IPS-15b (cell line): ENCODE data around the gene EIF3F.

Experiments
- H3K27me3 ChIP-seq: one replicate; pipeline ENCODE4 v1.6.1; 2013; ENCODE audit warnings: low read length; ENCODE audit not compliant: control insufficient read depth, insufficient read depth
- H3K36me3 ChIP-seq: one replicate; pipeline ENCODE4 v1.6.1; 2013; ENCODE audit warnings: low read length; ENCODE audit not compliant: control insufficient read depth, insufficient read depth
- H3K4me1 ChIP-seq: one replicate; pipeline ENCODE4 v1.6.1; 2013; ENCODE audit warnings: mild to moderate bottlenecking, low read length; ENCODE audit not compliant: control insufficient read depth, insufficient read depth
- H3K4me3 ChIP-seq: one replicate; pipeline ENCODE4 v1.5.1; 2013; ENCODE audit warnings: low read depth, low read length
- H3K9ac ChIP-seq: one replicate; pipeline ENCODE4 v1.6.1; 2013; ENCODE audit warnings: low read depth, mild to moderate bottlenecking, low read length
- H3K9me3 ChIP-seq: one replicate; pipeline ENCODE4 v1.6.1; 2013; ENCODE audit warnings: mild to moderate bottlenecking, low read length; ENCODE audit not compliant: control insufficient read depth, insufficient read depth

The EIF3F gene

GRCh38 chr11:8016440-8016839, 29.3 kb downstream of the EIF3F start:
- H3K9ac ChIP-seq: no peak overlapping the region
- no peak overlapping the region for H3K4me3 ChIP-seq
- peaks cover 61% of the 10 kb centered on the region for H3K27me3 ChIP-seq

GRCh38 chr11:8017071-8017470, 29.9 kb downstream of the EIF3F start:
- H3K4me1 ChIP-seq: peaks cover 13% of the 10 kb centered on the region
- no peak overlapping the region for H3K9ac ChIP-seq
- H3K9me3 ChIP-seq: no peaks in the 10 kb centered on the region
- H3K27me3 ChIP-seq: peaks cover 64% of the 10 kb centered on the region
- H3K4me3 ChIP-seq: no peak overlapping the region
- H3K36me3 ChIP-seq: no peaks in the 10 kb centered on the region

More at GRCh38 chr11:8016440-8016839, 29.3 kb downstream of the EIF3F start:
- Histone ChIP-seq H3K4me1 (peaks cover 13% of the 10 kb centered on the region), H3K9me3 (no peaks in the 10 kb centered on the region), H3K36me3 (no peaks in the 10 kb centered on the region)

- peaks cover 67% of the 10 kb centered on the region for H3K27me3 ChIP-seq
- H3K9ac ChIP-seq: no peak overlapping the region
- no peaks in the 10 kb centered on the region for H3K9me3 ChIP-seq
- H3K4me3 ChIP-seq: peak overlapping the region; percentile 82
- no peaks in the 10 kb centered on the region for H3K36me3 ChIP-seq
- peaks cover 13% of the 10 kb centered on the region for H3K4me1 ChIP-seq
Observed at GRCh38 chr11:8017894-8018483, 30.9 kb downstream of the EIF3F start.

- H3K36me3 ChIP-seq: no peaks in the 10 kb centered on the region
- peaks cover 67% of the 10 kb centered on the region for H3K27me3 ChIP-seq
- H3K9ac ChIP-seq: no peak overlapping the region
- H3K4me3 ChIP-seq: peak overlapping the region; percentile 82
- H3K9me3 ChIP-seq: no peaks in the 10 kb centered on the region
- peaks cover 13% of the 10 kb centered on the region for H3K4me1 ChIP-seq
Observed at GRCh38 chr11:8018484-8019313, 31.6 kb downstream of the EIF3F start.

- no peaks in the 10 kb centered on the region for H3K9me3 ChIP-seq
- H3K9ac ChIP-seq: no peak overlapping the region
- H3K4me1 ChIP-seq: peaks cover 13% of the 10 kb centered on the region
- peaks cover 67% of the 10 kb centered on the region for H3K27me3 ChIP-seq
- H3K36me3 ChIP-seq: no peaks in the 10 kb centered on the region
- H3K4me3 ChIP-seq: peak overlapping the region; percentile 82
Observed at GRCh38 chr11:8019314-8020243, 32.4 kb downstream of the EIF3F start.

- Histone ChIP-seq H3K4me3 (peak overlapping the region; percentile 42), H3K9me3 (no peaks in the 10 kb centered on the region), H3K9ac (no peak overlapping the region), H3K36me3 (no peaks in the 10 kb centered on the region), H3K27me3 (peaks cover 66% of the 10 kb centered on the region), H3K4me1 (peaks cover 13% of the 10 kb centered on the region)
Observed at GRCh38 chr11:8020244-8020597, 33.1 kb downstream of the EIF3F start.

- Histone ChIP-seq H3K9me3 (no peaks in the 10 kb centered on the region), H3K27me3 (peaks cover 50% of the 10 kb centered on the region), H3K4me1 (no peaks in the 10 kb centered on the region), H3K9ac (no peak overlapping the region), H3K4me3 (no peak overlapping the region), H3K36me3 (no peaks in the 10 kb centered on the region)
Observed at GRCh38 chr11:8021920-8022319, 34.8 kb downstream of the EIF3F start.

GRCh38 chr11:8022876-8023275, 35.7 kb downstream of the EIF3F start:
- H3K9ac ChIP-seq: no peak overlapping the region
- no peaks in the 10 kb centered on the region for H3K9me3 ChIP-seq
- no peak overlapping the region for H3K4me3 ChIP-seq
- H3K4me1 ChIP-seq: no peaks in the 10 kb centered on the region
- H3K36me3 ChIP-seq: no peaks in the 10 kb centered on the region
- H3K27me3 ChIP-seq: peaks cover 40% of the 10 kb centered on the region

GRCh38 chr11:8023831-8024555, 36.9 kb downstream of the EIF3F start:
- Histone ChIP-seq H3K9me3 (no peaks in the 10 kb centered on the region), H3K27me3 (peaks cover 31% of the 10 kb centered on the region), H3K9ac (no peak overlapping the region), H3K36me3 (no peaks in the 10 kb centered on the region), H3K4me1 (no peaks in the 10 kb centered on the region), H3K4me3 (no peak overlapping the region)

GRCh38 chr11:8025123-8025522, 38.0 kb downstream of the EIF3F start:
- no peak overlapping the region for H3K4me3 ChIP-seq
- H3K9ac ChIP-seq: no peak overlapping the region
- H3K36me3 ChIP-seq: no peaks in the 10 kb centered on the region
- no peaks in the 10 kb centered on the region for H3K9me3 ChIP-seq
- peaks cover 29% of the 10 kb centered on the region for H3K27me3 ChIP-seq
- no peaks in the 10 kb centered on the region for H3K4me1 ChIP-seq

GRCh38 chr11:8025816-8026215, 38.7 kb downstream of the EIF3F start:
- Histone ChIP-seq H3K4me3 (no peak overlapping the region), H3K9me3 (no peaks in the 10 kb centered on the region), H3K36me3 (no peaks in the 10 kb centered on the region), H3K27me3 (peaks cover 26% of the 10 kb centered on the region), H3K9ac (no peak overlapping the region), H3K4me1 (no peaks in the 10 kb centered on the region)
